Measurements from ENCODE around the gene CRYBG1.

The CRYBG1 gene

GRCh38 chr6:106462923-106463557 lies 102.5 kb downstream of the CRYBG1 start:
- no peak for DNase-seq

GRCh38 chr6:106466211-106466610 lies 105.7 kb downstream of the CRYBG1 start:
- DNase-seq: no peak

- no peak for DNase-seq
Observed at GRCh38 chr6:106468935-106469334, 108.4 kb downstream of the CRYBG1 start.

GRCh38 chr6:106469882-106470281 lies 109.4 kb downstream of the CRYBG1 start:
- DNase-seq: no peak

GRCh38 chr6:106470316-106470715 lies 109.8 kb downstream of the CRYBG1 start:
- no peak for DNase-seq

GRCh38 chr6:106470811-106471210 lies 110.3 kb downstream of the CRYBG1 start:
- no peak for DNase-seq

GRCh38 chr6:106473812-106474211 lies 113.3 kb downstream of the CRYBG1 start:
- peak; percentile 7 for DNase-seq

GRCh38 chr6:106474466-106474865 lies 113.9 kb downstream of the CRYBG1 start:
- no peak for DNase-seq

GRCh38 chr6:106475284-106475683 lies 114.8 kb downstream of the CRYBG1 start:
- no peak for DNase-seq

- DNase-seq: peak; percentile 6
Observed at GRCh38 chr6:106476331-106477105, 116.0 kb downstream of the CRYBG1 start.

- DNase-seq: no peak
Observed at GRCh38 chr6:106477146-106477545, 116.6 kb downstream of the CRYBG1 start.

GRCh38 chr6:106477790-106478189 lies 117.3 kb downstream of the CRYBG1 start:
- no peak for DNase-seq

- no peak for DNase-seq
Observed at GRCh38 chr6:106486236-106486635, 125.7 kb downstream of the CRYBG1 start.

- DNase-seq: no peak
Observed at GRCh38 chr6:106488494-106489370, 128.2 kb downstream of the CRYBG1 start.

GRCh38 chr6:106490030-106490429 lies 129.5 kb downstream of the CRYBG1 start:
- no peak for DNase-seq

- no peak for DNase-seq
Observed at GRCh38 chr6:106490436-106490835, 129.9 kb downstream of the CRYBG1 start.

- no peak for DNase-seq
Observed at GRCh38 chr6:106490974-106491373, 130.5 kb downstream of the CRYBG1 start.

- no peak for DNase-seq
Observed at GRCh38 chr6:106495014-106495413, 134.5 kb downstream of the CRYBG1 start.

- no peak for DNase-seq
Observed at GRCh38 chr6:106496823-106497222, 136.3 kb downstream of the CRYBG1 start.

GRCh38 chr6:106501960-106502371 lies 141.4 kb downstream of the CRYBG1 start:
- no peak for DNase-seq

GRCh38 chr6:106502559-106502958 lies 142.0 kb downstream of the CRYBG1 start:
- no peak for DNase-seq

GRCh38 chr6:106508277-106508676 lies 147.8 kb downstream of the CRYBG1 start:
- DNase-seq: no peak

- no peak for DNase-seq
Observed at GRCh38 chr6:106508834-106509233, 148.3 kb downstream of the CRYBG1 start.

All from kidney glomerular epithelial cell (primary cell).